T-helper 2 cell treated with Interferon-gamma antibody and Interleukin-4, amounts not matched to agents 100 ng/mL and 5 ng/mL, for 36 hours (primary cell): ENCODE results near the gene DST. TPM values are rescaled to one million over a fixed set of nuclear protein-coding genes. Genes with fewer than 3 reads are reported as not detected.

Source experiments
- intact Hi-C: fragments of 100-400 bp; cut with micrococcal nuclease; formaldehyde crosslinking; loops from one replicate; pipeline ENCODE4 v1.15.1; 2023
- total RNA-seq: library from RNA; stranded (reverse); gene quantifications from 2 replicates; pipeline ENCODE4 v1.2.3, GENCODE V29; 2022

Gene DST
- total RNA-seq: 6.1 and 6.4 TPM in 2 replicates

GRCh38 chr6:56642366-56643261, at the start of gene DST:
TSS of gene DST (minus strand) at chr6:56642889.
- intact Hi-C loops: no loop called here

GRCh38 chr6:56691814-56692213, 49.1 kb upstream of the DST start:
- intact Hi-C loops: loop anchor here (10.0 kb wide), 1 partner anchor 337 kb away; no protein-coding TSS in a partner anchor

GRCh38 chr6:56691286-56691595, 48.6 kb upstream of the DST start:
- intact Hi-C loops: loop anchor here (10.0 kb wide), 1 partner anchor 336 kb away; no protein-coding TSS in a partner anchor

GRCh38 chr6:56690519-56691285, 48.0 kb upstream of the DST start:
- intact Hi-C loops: loop anchor here (10.0 kb wide), 1 partner anchor 336 kb away; no protein-coding TSS in a partner anchor

GRCh38 chr6:56689663-56690062, 47.0 kb upstream of the DST start:
- intact Hi-C loops: loop anchor here (10.0 kb wide), 1 partner anchor 335 kb away; no protein-coding TSS in a partner anchor

GRCh38 chr6:56689114-56689513, 46.4 kb upstream of the DST start:
- intact Hi-C loops: no loop called here

GRCh38 chr6:56688521-56688920, 45.8 kb upstream of the DST start:
- intact Hi-C loops: no loop called here

- intact Hi-C loops: no loop called here
These were observed 44.9 kb upstream of the DST start for GRCh38 chr6:56687551-56687950.

GRCh38 chr6:56686429-56686828, 43.7 kb upstream of the DST start:
- intact Hi-C loops: no loop called here

- intact Hi-C loops: no loop called here
These were observed 43.3 kb upstream of the DST start for GRCh38 chr6:56685994-56686393.

- intact Hi-C loops: no loop called here
These were observed 42.5 kb upstream of the DST start for GRCh38 chr6:56685102-56685733.

- intact Hi-C loops: no loop called here
These were observed 41.8 kb upstream of the DST start for GRCh38 chr6:56684342-56685101.

GRCh38 chr6:56683882-56684281, 41.2 kb upstream of the DST start:
- intact Hi-C loops: no loop called here

- intact Hi-C loops: no loop called here
These were observed 39.9 kb upstream of the DST start for GRCh38 chr6:56682635-56683034.

- intact Hi-C loops: no loop called here
These were observed 34.9 kb upstream of the DST start for GRCh38 chr6:56677559-56677958.

GRCh38 chr6:56671651-56672461, 29.2 kb upstream of the DST start:
- intact Hi-C loops: no loop called here

- intact Hi-C loops: no loop called here
These were observed 28.5 kb upstream of the DST start for GRCh38 chr6:56671160-56671559.

GRCh38 chr6:56669041-56669440, 26.4 kb upstream of the DST start:
- intact Hi-C loops: no loop called here

GRCh38 chr6:56668158-56668557, 25.5 kb upstream of the DST start:
- intact Hi-C loops: no loop called here

- intact Hi-C loops: no loop called here
These were observed 24.6 kb upstream of the DST start for GRCh38 chr6:56667336-56667735.
